OCI-LY7 (cell line): ENCODE data around the gene SORCS1. TPM values are rescaled to one million over a fixed set of nuclear protein-coding genes. Genes with fewer than 3 reads are reported as not detected.

Source experiments
- BruUV-seq: library from RNA; stranded (reverse); fragments of 400-500 nt; replicated peaks from 2 replicates; lab custom pipeline; 2021; lab: Mats Ljungman, UMichigan
- CTCF ChIA-PET: fragments of 300-600 bp; sonication (Branson Sonifier 250); formaldehyde crosslinking; loops from one replicate; lab custom pipeline; 2022; ENCODE audit warnings: antibody characterized with exemption; ENCODE audit not compliant: unreplicated experiment; lab: Charles Lee
- POLR2A ChIA-PET: fragments of 300-600 bp; sonication (Branson Sonifier 250); formaldehyde crosslinking; loops from one replicate; lab custom pipeline; 2022; ENCODE audit warnings: antibody characterized with exemption; lab: Charles Lee
- DNase-seq: peaks from one replicate; pipeline ENCODE4 v3.0.0-alpha.2; 2015; ENCODE audit warnings: low spot score
- H2AFZ ChIP-seq: fragments of 200-600 bp; sonication (generic), shearing (Covaris generic); 2 replicates; pipeline ENCODE4 v1.6.1; 2014; ENCODE audit warnings: mild to moderate bottlenecking, antibody characterized with exemption, low read length, moderate library complexity
- H3K27ac ChIP-seq: fragments of 200-600 bp; sonication (generic); 2 replicates; pipeline ENCODE4 v1.5.1; 2014; ENCODE audit warnings: mixed run types, low read depth, mild to moderate bottlenecking, moderate library complexity, low read length, inconsistent platforms; ENCODE audit not compliant: poor library complexity, severe bottlenecking
- H3K36me3 ChIP-seq: fragments of 200-600 bp; sonication (generic); 2 replicates; pipeline ENCODE4 v1.6.1; 2014; ENCODE audit warnings: mild to moderate bottlenecking, antibody characterized with exemption, low read length, moderate library complexity, mixed read lengths; ENCODE audit not compliant: insufficient read depth
- H3K4me1 ChIP-seq: fragments of 200-600 bp; sonication (generic); 2 replicates; pipeline ENCODE4 v1.5.1; 2014; ENCODE audit warnings: mild to moderate bottlenecking, low read length; ENCODE audit not compliant: insufficient read depth, poor library complexity, severe bottlenecking
- H3K4me2 ChIP-seq: fragments of 200-600 bp; sonication (generic); 2 replicates; pipeline ENCODE4 v1.6.1; 2014; ENCODE audit warnings: mild to moderate bottlenecking, low read length
- H3K4me3 ChIP-seq: fragments of 200-600 bp; sonication (generic); 2 replicates; pipeline ENCODE4 v1.5.1; 2014; ENCODE audit warnings: mild to moderate bottlenecking, low read depth, low read length; ENCODE audit not compliant: poor library complexity, severe bottlenecking
- H3K79me2 ChIP-seq: fragments of 200-600 bp; sonication (generic); 2 replicates; pipeline ENCODE4 v1.6.1; 2016; ENCODE audit warnings: low read depth, mild to moderate bottlenecking, low read length, moderate library complexity, mixed read lengths; ENCODE audit not compliant: insufficient read depth
- H3K9me2 ChIP-seq: fragments of 200-600 bp; sonication (generic); 2 replicates; pipeline ENCODE4 v1.6.1; 2016; ENCODE audit warnings: mild to moderate bottlenecking, low read length, mixed read lengths; ENCODE audit not compliant: insufficient read depth
- H3K9me3 ChIP-seq: fragments of 200-600 bp; sonication (generic); 2 replicates; pipeline ENCODE4 v1.6.1; 2014; ENCODE audit warnings: mild to moderate bottlenecking, mixed run types, low read length, mixed read lengths
- H4K20me1 ChIP-seq: fragments of 200-600 bp; sonication (generic); 2 replicates; pipeline ENCODE4 v1.6.1; 2014; ENCODE audit warnings: mild to moderate bottlenecking, antibody characterized with exemption, low read length, moderate library complexity, mixed read lengths; ENCODE audit not compliant: insufficient read depth
- EZH2phosphoT487 ChIP-seq: fragments of 200-600 bp; sonication (generic); IDR thresholded peaks from 2 replicates; pipeline ENCODE4 v1.6.1; 2018; ENCODE audit warnings: low read depth, borderline replicate concordance, mild to moderate bottlenecking, mixed run types, antibody characterized with exemption, low read length, moderate library complexity, mixed read lengths
- intact Hi-C: fragments of 100-400 bp; cut with micrococcal nuclease; formaldehyde crosslinking; loops from one replicate; pipeline ENCODE4 v1.10.0; 2022; ENCODE audit not compliant: unreplicated experiment
- total RNA-seq, 2 experiments: library from RNA; depleted of rRNA in 1 of 2; stranded (reverse); fragments of >200 nt in 1 of 2; shearing (Covaris generic) in 1 of 2; gene quantifications; 2 replicates each; pipeline ENCODE4 v1.2.3, GENCODE V29; 2014 to 2022
- TF ChIP-seq, protein P1 (sequence below): fragments of 200-600 bp; sonication (generic); conservative IDR thresholded peaks from 2 replicates; pipeline ENCODE4 v1.5.1; 2014; ENCODE audit warnings: mild to moderate bottlenecking, antibody characterized with exemption, low read length, moderate library complexity, mixed read lengths

SORCS1 gene
- total RNA-seq, 2 experiments from 2014 or later = not detected

DNA sequence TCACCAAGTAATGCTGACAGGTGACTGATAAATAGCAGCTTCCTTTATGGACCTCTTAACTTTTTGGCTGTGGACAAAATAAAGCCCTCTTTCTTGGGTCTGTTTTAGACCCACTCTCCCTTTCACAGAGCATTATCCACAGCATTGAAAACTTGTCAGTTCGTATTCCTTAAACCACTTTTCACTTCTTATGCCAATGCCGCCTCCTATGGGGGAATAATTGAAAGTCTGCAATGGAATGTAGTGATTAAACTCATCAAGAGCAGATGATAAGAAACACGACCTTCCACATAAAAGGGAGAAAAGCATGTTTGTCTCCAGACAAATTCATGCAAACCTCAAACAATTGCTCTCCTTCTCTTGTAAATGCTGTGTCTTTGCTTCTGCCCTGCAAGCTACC is 153.4 kb downstream of the SORCS1 start:
- Histone ChIP-seq H3K4me3 (no peak overlapping the region), H2AFZ (no peak overlapping the region), H3K4me2 (no peak overlapping the region), H3K36me3 (no peaks in the 10 kb centered on the region), H3K79me2 (no peaks in the 10 kb centered on the region), H3K27ac (no peak overlapping the region), H4K20me1 (no peaks in the 10 kb centered on the region), H3K9me3 (no peaks in the 10 kb centered on the region), H3K9me2 (no peaks in the 10 kb centered on the region), H3K4me1 (no peaks in the 10 kb centered on the region)
- intact Hi-C loops = no loop called here
- BruUV-seq = no TSS peak
- TF ChIP-seq, protein P1, sequence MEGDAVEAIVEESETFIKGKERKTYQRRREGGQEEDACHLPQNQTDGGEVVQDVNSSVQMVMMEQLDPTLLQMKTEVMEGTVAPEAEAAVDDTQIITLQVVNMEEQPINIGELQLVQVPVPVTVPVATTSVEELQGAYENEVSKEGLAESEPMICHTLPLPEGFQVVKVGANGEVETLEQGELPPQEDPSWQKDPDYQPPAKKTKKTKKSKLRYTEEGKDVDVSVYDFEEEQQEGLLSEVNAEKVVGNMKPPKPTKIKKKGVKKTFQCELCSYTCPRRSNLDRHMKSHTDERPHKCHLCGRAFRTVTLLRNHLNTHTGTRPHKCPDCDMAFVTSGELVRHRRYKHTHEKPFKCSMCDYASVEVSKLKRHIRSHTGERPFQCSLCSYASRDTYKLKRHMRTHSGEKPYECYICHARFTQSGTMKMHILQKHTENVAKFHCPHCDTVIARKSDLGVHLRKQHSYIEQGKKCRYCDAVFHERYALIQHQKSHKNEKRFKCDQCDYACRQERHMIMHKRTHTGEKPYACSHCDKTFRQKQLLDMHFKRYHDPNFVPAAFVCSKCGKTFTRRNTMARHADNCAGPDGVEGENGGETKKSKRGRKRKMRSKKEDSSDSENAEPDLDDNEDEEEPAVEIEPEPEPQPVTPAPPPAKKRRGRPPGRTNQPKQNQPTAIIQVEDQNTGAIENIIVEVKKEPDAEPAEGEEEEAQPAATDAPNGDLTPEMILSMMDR = no peak
- no peak for TF ChIP-seq EZH2phosphoT487
- CTCF ChIA-PET = no interaction called here
- DNase-seq = no peak
- POLR2A ChIA-PET = no interaction called here

DNA sequence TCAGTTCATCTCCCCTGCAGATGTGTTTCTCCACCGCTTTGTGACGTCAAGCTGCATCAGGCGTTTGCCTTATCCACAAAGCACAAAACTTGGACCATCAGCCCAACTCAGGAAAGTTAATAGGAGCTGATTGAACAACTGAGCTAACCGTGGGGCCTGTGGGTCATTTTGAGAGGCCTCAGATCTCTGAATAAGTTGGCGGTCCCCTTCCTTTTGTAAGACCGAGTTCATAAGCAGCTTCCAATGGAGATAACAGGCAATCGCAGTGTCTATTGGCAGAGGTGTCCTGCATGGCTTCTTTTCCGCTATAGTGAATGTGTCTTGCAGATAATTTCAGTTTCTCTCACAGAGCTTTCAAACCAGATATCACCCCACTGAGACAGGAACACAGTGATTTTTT is 154.0 kb downstream of the SORCS1 start:
- Histone ChIP-seq H3K9me2 (no peaks in the 10 kb centered on the region), H3K36me3 (no peaks in the 10 kb centered on the region), H3K4me2 (no peak overlapping the region), H4K20me1 (no peaks in the 10 kb centered on the region), H3K27ac (no peak overlapping the region), H2AFZ (no peak overlapping the region), H3K4me1 (no peaks in the 10 kb centered on the region), H3K9me3 (no peaks in the 10 kb centered on the region), H3K4me3 (no peak overlapping the region), H3K79me2 (no peaks in the 10 kb centered on the region)
- intact Hi-C loops = no loop called here
- TF ChIP-seq, protein P1 = no peak
- TF ChIP-seq EZH2phosphoT487 = no peak
- CTCF ChIA-PET = no interaction called here
- DNase-seq = no peak
- BruUV-seq = no TSS peak
- POLR2A ChIA-PET = no interaction called here

DNA sequence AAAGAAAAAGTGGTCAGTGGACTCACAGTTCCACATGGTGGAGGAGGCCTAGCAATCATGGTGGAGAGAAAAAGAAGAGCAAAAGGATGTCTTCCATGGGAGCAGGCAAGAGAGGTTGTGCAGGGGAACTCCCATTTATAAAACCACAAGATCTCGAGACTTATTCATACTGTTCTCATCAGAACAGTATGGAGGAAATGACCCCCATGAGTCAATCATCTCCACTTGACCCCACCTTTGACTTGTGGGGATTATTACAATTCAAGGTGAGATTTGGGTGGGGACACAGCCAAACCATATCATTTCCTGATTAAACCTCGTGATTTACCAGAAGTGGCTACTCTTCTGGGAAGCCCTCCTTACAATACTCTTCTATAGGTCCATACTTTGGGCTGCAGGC is 160.1 kb downstream of the SORCS1 start:
- Histone ChIP-seq H3K36me3 (no peaks in the 10 kb centered on the region), H3K79me2 (no peaks in the 10 kb centered on the region), H4K20me1 (no peaks in the 10 kb centered on the region), H3K4me2 (no peak overlapping the region), H3K9me2 (no peaks in the 10 kb centered on the region), H3K4me1 (no peaks in the 10 kb centered on the region), H2AFZ (no peak overlapping the region), H3K9me3 (no peaks in the 10 kb centered on the region), H3K4me3 (no peak overlapping the region), H3K27ac (no peak overlapping the region)
- ChIA-PET POLR2A (interaction anchor here (0.8 kb wide), 1 partner anchor 24 kb away, joined by 3 read pairs; no protein-coding TSS in a partner anchor), CTCF (no interaction called here)
- no TSS peak for BruUV-seq
- TF ChIP-seq, protein P1 = no peak
- TF ChIP-seq EZH2phosphoT487 = no peak
- DNase-seq = no peak
- intact Hi-C loops = no loop called here
